HepG2 (cell line): ENCODE results near the gene AUTS2. TPM values are rescaled to one million over a fixed set of nuclear protein-coding genes. Genes with fewer than 3 reads are reported as not detected.

ENCODE experiments used
- ATAC-seq: fragments of 200-7000 bp; cut with Tn5 transposase; 3 replicates; pipeline ENCODE4 v1.9.1; 2020; ENCODE audit warnings: mild to moderate bottlenecking, moderate library complexity
- BruUV-seq: library from RNA; stranded (reverse); fragments of 400-500 nt; replicated peaks from 2 replicates; lab custom pipeline; 2021; lab: Mats Ljungman, UMichigan
- CTCF ChIA-PET: fragments of 300-600 bp; formaldehyde crosslinking; extraction: SDS; loops from one replicate; lab custom pipeline; 2021; ENCODE audit warnings: low total read pairs, inconsistent platforms, low intra/inter-chr PET ratio; lab: Yijun Ruan, JAX
- POLR2A ChIA-PET: fragments of 350-600 bp; sonication (Branson Sonifier 250); formaldehyde crosslinking; loops from one replicate; lab custom pipeline; 2020; ENCODE audit warnings: antibody characterized with exemption, inconsistent platforms; lab: Yijun Ruan, JAX
- DNase-seq: peaks from one replicate; pipeline ENCODE4 v3.0.0-alpha.2; 2015; ENCODE audit warnings: low spot score
- FAIRE-seq: peaks from 3 replicates; lab custom pipeline; 2011; peaks lifted over from hg19 to GRCh38; lab: Jason Lieb, UNC
- H2AFZ ChIP-seq: one replicate; pipeline ENCODE4 v1.6.1; 2011; ENCODE audit warnings: low read length, inconsistent platforms
- H3K27ac ChIP-seq: fragments of 300-600 bp; 3 replicates; pipeline ENCODE4 v1.8.0; 2011; ENCODE audit warnings: mixed run types, mild to moderate bottlenecking, mixed read lengths, low read length, inconsistent platforms; ENCODE audit not compliant: insufficient read depth; ENCODE audit errors: extremely low read length
- H3K27me3 ChIP-seq, 2 experiments: fragments of 200-600 bp in 1 of 2; 2 replicates in 1 of 2; 3 replicates in 1 of 2; pipeline versions ENCODE4 v1.6.0 to v1.8.0; 2011; ENCODE audit warnings: low read length in 2 of 2, mild to moderate bottlenecking in 2 of 2, moderate library complexity in 2 of 2, inconsistent platforms in 1 of 2; ENCODE audit not compliant: insufficient read depth in 2 of 2, control insufficient read depth in 1 of 2
- H3K36me3 ChIP-seq, 2 experiments: fragments of 200-600 bp in 1 of 2; replicated peaks in 1 of 2; 2 replicates in 1 of 2; 3 replicates in 1 of 2; pipeline versions ENCODE4 v1.5.1 to v1.8.0; 2011; ENCODE audit warnings: low read length in 2 of 2, inconsistent platforms in 1 of 2; ENCODE audit not compliant: insufficient read depth in 2 of 2, control insufficient read depth in 1 of 2
- H3K4me1 ChIP-seq: 2 replicates; pipeline ENCODE4 v1.5.1; 2012; ENCODE audit warnings: low read length, inconsistent platforms; ENCODE audit not compliant: insufficient read depth
- H3K4me2 ChIP-seq: 2 replicates; pipeline ENCODE4 v1.6.0; 2011; ENCODE audit warnings: low read depth, low read length, inconsistent platforms
- H3K4me3 ChIP-seq, 3 experiments: fragments of 200-600 bp in 1 of 3; sonication (generic), shearing (Covaris generic) in 1 of 3; replicated peaks in 1 of 3; 2 replicates each; pipeline ENCODE4 v1.5.1; 2011 to 2016; ENCODE audit warnings: low read length in 3 of 3, inconsistent platforms in 2 of 3, low read depth in 2 of 3, mild to moderate bottlenecking in 2 of 3, control low read depth in 1 of 3, mixed read lengths in 1 of 3; ENCODE audit not compliant: insufficient read depth in 1 of 3
- H3K79me2 ChIP-seq: one replicate; pipeline ENCODE4 v1.6.1; 2011; ENCODE audit warnings: low read length, inconsistent platforms; ENCODE audit not compliant: insufficient read depth
- H3K9ac ChIP-seq: 2 replicates; pipeline ENCODE4 v1.6.0; 2011; ENCODE audit warnings: mild to moderate bottlenecking, low read depth, low read length, inconsistent platforms; ENCODE audit not compliant: insufficient read depth
- H3K9me3 ChIP-seq: 2 replicates; pipeline ENCODE4 v1.5.1; 2012; ENCODE audit warnings: mild to moderate bottlenecking, low read length
- H4K20me1 ChIP-seq: 2 replicates; pipeline ENCODE4 v1.6.0; 2011; ENCODE audit warnings: inconsistent platforms, mild to moderate bottlenecking, low read length, moderate library complexity; ENCODE audit not compliant: insufficient read depth
- CSRNP2 ChIP-seq: sonication (generic); formaldehyde crosslinking; conservative IDR thresholded peaks from 2 replicates; pipeline ENCODE4 v1.8.0; 2022; ENCODE audit warnings: low read depth, missing genetic modification reagents
- HMGXB4 ChIP-seq, 2 experiments: sonication (generic) in 1 of 2; formaldehyde crosslinking in 1 of 2; IDR thresholded peaks; 2 replicates each; pipeline versions ENCODE4 v1.4.0 to v1.6.1; 2018 to 2020; ENCODE audit warnings: missing genetic modification reagents in 2 of 2, borderline replicate concordance in 1 of 2, low read depth in 1 of 2, mild to moderate bottlenecking in 1 of 2, missing biosample characterization in 1 of 2
- NFATC3 ChIP-seq: sonication (generic); formaldehyde crosslinking; IDR thresholded peaks from 2 replicates; pipeline ENCODE4 v1.5.1; 2020; ENCODE audit warnings: mild to moderate bottlenecking, missing genetic modification reagents
- NFYC ChIP-seq: IDR thresholded peaks from 2 replicates; pipeline ENCODE4 v1.6.1; 2016; ENCODE audit warnings: missing genetic modification reagents, missing compliant biosample characterization
- SOX13 ChIP-seq, 3 experiments: fragments of 450-650 bp in 1 of 3; sonication (generic) in 1 of 3; formaldehyde crosslinking in 1 of 3; IDR thresholded peaks in 2 of 3; conservative IDR thresholded peaks in 1 of 3; 2 replicates each; pipeline versions ENCODE4 v1.5.0 to v1.6.1; 2016 to 2020; ENCODE audit warnings: antibody characterized with exemption in 1 of 3, mild to moderate bottlenecking in 1 of 3, missing compliant biosample characterization in 1 of 3, missing genetic modification reagents in 1 of 3, moderate library complexity in 1 of 3
- ZHX1 ChIP-seq: sonication (generic); formaldehyde crosslinking; IDR thresholded peaks from 2 replicates; pipeline ENCODE4 v1.8.1; 2022; ENCODE audit warnings: low read depth, mild to moderate bottlenecking, missing genetic modification reagents
- ZNF12 ChIP-seq: sonication (generic); formaldehyde crosslinking; IDR thresholded peaks from 2 replicates; pipeline ENCODE4 v1.5.0; 2020; ENCODE audit warnings: missing genetic modification reagents
- ZNF205 ChIP-seq: IDR thresholded peaks from 2 replicates; pipeline ENCODE4 v1.6.1; 2018; ENCODE audit warnings: missing biosample characterization, missing genetic modification reagents
- ZNF484 ChIP-seq: sonication (generic); formaldehyde crosslinking; IDR thresholded peaks from 2 replicates; pipeline ENCODE4 v1.5.1; 2020; ENCODE audit warnings: mild to moderate bottlenecking, low read depth, missing genetic modification reagents, borderline replicate concordance
- WGBS: methylation state at CpG from one replicate; pipeline ENCODE4 v1.1.6; 2017; ENCODE audit warnings: low lambda C conversion rate; 5-methylcytosine and 5-hydroxymethylcytosine counted together
- in situ Hi-C: cut with HindIII; loops from 2 replicates; pipeline ENCODE4 v1.10.0; 2017; ENCODE audit warnings: low pct_unique_long_range_greater_than_20kb; ENCODE audit not compliant: extremely low pct_ligation_motif_present
- intact Hi-C: fragments of 100-400 bp; cut with micrococcal nuclease; formaldehyde crosslinking; loops from one replicate; pipeline ENCODE4 v1.10.0; 2022; ENCODE audit not compliant: unreplicated experiment
- polyA plus RNA-seq, 8 experiments: library from polyadenylated mRNA; depleted of rRNA in 3 of 8; stranded (reverse) in 7 of 8; unstranded in 1 of 8; fragments of >200 nt; fragmentation: Illumina TruSeq in 4 of 8; extraction: Trizol in 4 of 8; gene quantifications; 2 replicates each; pipeline versions ENCODE4 v1.2.1 to v1.2.3, GENCODE V29; 2011 to 2016; ENCODE audit warnings: low read depth in 4 of 8, missing spikeins in 1 of 8, mixed read lengths in 1 of 8; ENCODE audit not compliant: insufficient read depth in 1 of 8
- total RNA-seq, 5 experiments: library from RNA; depleted of rRNA; stranded (reverse); fragments of >200 nt; fragmentation: Illumina TruSeq; extraction: Trizol; gene quantifications; 2 replicates each; pipeline ENCODE4 v1.2.3, GENCODE V29; 2016; ENCODE audit warnings: low read depth in 1 of 5

Gene AUTS2
- total and polyA plus RNA-seq, 2 of the 13 experiments (the other 11 are each of a cell fraction or from before 2014, with no cell fraction given): 0.38 TPM; not detected in 1

GRCh38 chr7:70556761-70557160 is 958.5 kb downstream of the AUTS2 start:
- ATAC-seq (no peak), FAIRE-seq (no peak), DNase-seq (no peak)
- Histone ChIP-seq H3K9ac (no peak overlapping the region), H4K20me1 (no peaks in the 10 kb centered on the region), H2AFZ (no peak overlapping the region), H3K4me2 (no peak overlapping the region), H3K4me3 (no peak overlapping the region), H3K27ac (no peak overlapping the region), H3K4me1 (no peaks in the 10 kb centered on the region), H3K27me3 (no peaks in the 10 kb centered on the region), H3K79me2 (no peaks in the 10 kb centered on the region), H3K36me3 (no peaks in the 10 kb centered on the region), H3K9me3 (no peaks in the 10 kb centered on the region)
- TF ChIP-seq SOX13 (IDR thresholded peaks at IDR 0.05) (no peak), SOX13 (CRISPR knock-in tag; conservative IDR thresholded peaks at IDR 0.05 in 1 of 2, IDR thresholded peaks at IDR 0.05 in 1 of 2) (no peak), ZNF205 (CRISPR knock-in tag) (no peak), NFYC (CRISPR knock-in tag) (no peak), ZHX1 (CRISPR knock-in tag) (no peak), ZNF484 (no peak), CSRNP2 (CRISPR knock-in tag) (no peak), ZNF12 (CRISPR knock-in tag) (no peak), NFATC3 (no peak), HMGXB4 (CRISPR knock-in tag; IDR thresholded peaks at IDR 0.05; ENCODE audit: borderline replicate concordance in 1 of 2, low read depth in 1 of 2) (no peak)
- in situ Hi-C loops (no loop called here), intact Hi-C loops (no loop called here)
- ChIA-PET POLR2A (no interaction called here), CTCF (no interaction called here)
- no TSS peak for BruUV-seq
- 2% methylated on average over 2 of the region's 2 CpGs for whole genome bisulfite sequencing
